ENCODE measurements around the gene PEX5L.

Gene PEX5L

GRCh38 chr3:179766416-179767133, 270.2 kb downstream of the PEX5L start:
- DNase-seq, result no peak

- no peak for DNase-seq
Measured at GRCh38 chr3:179765396-179765795, 271.3 kb downstream of the PEX5L start.

GRCh38 chr3:179760944-179761343, 275.8 kb downstream of the PEX5L start:
- DNase-seq, result no peak

GRCh38 chr3:179750720-179751328, 285.9 kb downstream of the PEX5L start:
- no peak for DNase-seq

- no peak for DNase-seq
Measured at GRCh38 chr3:179745716-179746115, 291.0 kb downstream of the PEX5L start.

GRCh38 chr3:179745079-179745478, 291.7 kb downstream of the PEX5L start:
- no peak for DNase-seq

Measured in CD4-positive, alpha-beta T cell treated with Interferon gamma for 1 hour (primary cell).